ENCODE measurements around the gene ARMH1.

The ARMH1 gene

DNA sequence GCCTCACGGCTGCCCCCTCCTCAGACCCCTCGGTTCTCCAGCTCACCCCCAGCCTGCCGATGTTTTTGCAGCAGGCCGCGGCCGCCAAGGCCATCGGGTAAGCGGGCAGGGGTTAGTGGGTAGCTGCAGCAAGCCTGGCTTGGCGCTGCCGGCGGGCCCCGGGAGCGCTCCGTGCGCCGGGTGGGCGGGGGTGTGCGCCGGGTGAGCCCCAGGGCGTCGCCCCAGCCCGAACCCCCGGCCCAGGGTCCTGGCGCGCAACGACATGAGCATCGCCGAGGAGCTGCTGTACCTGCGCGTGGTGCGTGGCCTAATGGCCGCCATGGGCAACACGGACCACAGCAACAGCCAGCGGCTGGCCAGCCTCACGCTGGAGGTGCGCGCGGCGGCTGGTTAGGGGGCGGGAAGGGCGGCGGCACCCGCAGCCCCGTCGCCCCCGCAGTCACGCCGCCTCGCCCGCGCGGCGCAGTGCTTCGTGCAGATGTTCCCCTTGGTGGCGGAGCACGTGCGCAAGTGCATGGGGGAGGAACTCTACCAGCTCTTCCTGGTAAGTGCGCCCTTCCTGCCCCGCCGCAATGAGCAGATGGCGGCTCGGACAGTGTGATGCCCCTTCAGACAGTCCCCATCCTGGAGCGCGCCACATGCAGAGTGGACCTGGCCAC, 49.9 kb downstream of the ARMH1 start:
- H2AFZ ChIP-seq (ENCODE audit: low read depth, low read length) = no peak overlapping the region
- no peak overlapping the region for H3K4me2 ChIP-seq (ENCODE audit: insufficient read depth, low read length)
- DNase-seq = no peak
- peaks cover 8% of the 10 kb centered on the region; the same call in 1 of the 2 replicates for H3K4me1 ChIP-seq (ENCODE audit: insufficient read depth, low read length)
- H3K4me3 ChIP-seq (ENCODE audit: low read depth in 1 of 2, low read length in 2 of 2) = no peak overlapping the region
- H3K36me3 ChIP-seq (ENCODE audit: insufficient read depth, low read length) = no peaks in the 10 kb centered on the region
- H3K9ac ChIP-seq (ENCODE audit: low read depth, low read length) = no peak overlapping the region
- H4K20me1 ChIP-seq (ENCODE audit: insufficient read depth, low read length) = no peaks in the 10 kb centered on the region
- ATAC-seq (ENCODE audit: insufficient read depth, low read depth) = no peak
- TF ChIP-seq CTCF (IDR thresholded peaks at IDR 0.05; ENCODE audit: borderline replicate concordance, extremely low read depth, low read length, poor library complexity, severe bottlenecking) = no peak
- TF ChIP-seq EZH2 (IDR thresholded peaks at IDR 0.05; ENCODE audit: borderline replicate concordance, low read depth, low read length, severe bottlenecking) = no peak
- H3K27ac ChIP-seq (ENCODE audit: low read length) = no peak overlapping the region
- no peaks in the 10 kb centered on the region for H3K79me2 ChIP-seq (ENCODE audit: insufficient read depth, low read length)
- no peaks in the 10 kb centered on the region for H3K27me3 ChIP-seq (ENCODE audit: insufficient read depth, low read length, poor library complexity)
- H3K9me3 ChIP-seq (ENCODE audit: insufficient read depth, low read length, severe bottlenecking) = no peaks in the 10 kb centered on the region

DNA sequence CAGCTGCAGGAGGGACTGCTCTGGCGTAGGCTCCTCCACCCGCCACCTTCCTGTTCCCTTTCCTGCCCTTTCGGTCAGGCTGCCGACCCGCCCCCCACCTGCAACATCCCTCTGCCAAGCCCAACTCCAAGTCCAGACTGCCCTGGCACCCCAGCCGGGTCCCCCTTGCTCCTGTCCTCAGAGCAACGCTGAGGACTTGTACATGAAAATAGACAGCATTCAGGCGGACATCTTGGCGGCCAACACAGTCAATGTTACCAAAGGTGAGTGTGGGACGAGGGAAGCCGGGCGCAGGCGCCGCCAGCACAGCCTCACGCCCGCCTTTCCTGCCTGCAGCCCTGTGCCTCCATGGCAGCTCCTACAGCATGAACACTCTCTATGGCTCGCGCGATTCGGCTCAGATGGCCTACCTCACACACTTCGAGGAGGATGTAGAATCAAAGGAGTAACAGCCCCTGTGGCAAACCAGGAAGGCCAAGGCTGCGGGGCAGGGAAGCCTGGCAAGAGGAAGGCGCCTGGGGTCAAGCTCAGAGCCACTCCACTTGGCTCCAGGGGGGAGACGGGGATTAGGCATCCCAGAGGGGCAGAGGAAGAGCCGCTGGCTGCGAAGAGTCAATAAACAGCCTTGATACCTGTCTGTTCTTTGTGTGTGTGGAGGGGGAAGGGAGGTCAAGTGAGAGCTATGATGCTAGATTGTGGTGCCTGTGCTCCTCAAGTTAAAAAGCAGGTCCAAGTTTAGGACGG, 50.6 kb downstream of the ARMH1 start:
- Histone ChIP-seq H3K9ac (ENCODE audit: low read depth, low read length) (no peak overlapping the region), H3K79me2 (ENCODE audit: insufficient read depth, low read length) (no peaks in the 10 kb centered on the region), H3K4me1 (ENCODE audit: insufficient read depth, low read length) (peaks cover 9% of the 10 kb centered on the region), H3K9me3 (ENCODE audit: insufficient read depth, low read length, severe bottlenecking) (no peaks in the 10 kb centered on the region), H4K20me1 (ENCODE audit: insufficient read depth, low read length) (no peaks in the 10 kb centered on the region), H3K4me2 (ENCODE audit: insufficient read depth, low read length) (no peak overlapping the region), H3K27me3 (ENCODE audit: insufficient read depth, low read length, poor library complexity) (no peaks in the 10 kb centered on the region), H3K27ac (ENCODE audit: low read length) (no peak overlapping the region), H2AFZ (ENCODE audit: low read depth, low read length) (no peak overlapping the region), H3K36me3 (ENCODE audit: insufficient read depth, low read length) (no peaks in the 10 kb centered on the region), H3K4me3 (ENCODE audit: low read depth in 1 of 2, low read length in 2 of 2) (no peak overlapping the region)
- ATAC-seq (ENCODE audit: insufficient read depth, low read depth) (no peak), DNase-seq (no peak)
- TF ChIP-seq CTCF (IDR thresholded peaks at IDR 0.05; ENCODE audit: borderline replicate concordance, extremely low read depth, low read length, poor library complexity, severe bottlenecking) (no peak), EZH2 (IDR thresholded peaks at IDR 0.05; ENCODE audit: borderline replicate concordance, low read depth, low read length, severe bottlenecking) (no peak)

- H2AFZ ChIP-seq (ENCODE audit: low read depth, low read length) = peak within 1 kb of the TSS; percentile 70
- peaks cover 30% of the 10 kb centered on the region for H3K4me1 ChIP-seq (ENCODE audit: insufficient read depth, low read length)
- peak within 1 kb of the TSS in 1 of 2 experiments; percentile 18; a peak in 2 of 4 replicates for H3K4me3 ChIP-seq (ENCODE audit: low read depth in 1 of 2, low read length in 2 of 2)
- ATAC-seq (ENCODE audit: insufficient read depth, low read depth) (peak; percentile 90), DNase-seq (peak; percentile 95)
- no peaks in the 10 kb centered on the region for H4K20me1 ChIP-seq (ENCODE audit: insufficient read depth, low read length)
- H3K36me3 ChIP-seq (ENCODE audit: insufficient read depth, low read length) = no peaks in the 10 kb centered on the region
- no peaks in the 10 kb centered on the region for H3K9me3 ChIP-seq (ENCODE audit: insufficient read depth, low read length, severe bottlenecking)
- peak within 1 kb of the TSS; percentile 53 for H3K9ac ChIP-seq (ENCODE audit: low read depth, low read length)
- H3K4me2 ChIP-seq (ENCODE audit: insufficient read depth, low read length) = peak within 1 kb of the TSS; percentile 41
- H3K27ac ChIP-seq (ENCODE audit: low read length) = peak within 1 kb of the TSS; percentile 83
- H3K27me3 ChIP-seq (ENCODE audit: insufficient read depth, low read length, poor library complexity) = no peaks in the 10 kb centered on the region
- no peaks in the 10 kb centered on the region for H3K79me2 ChIP-seq (ENCODE audit: insufficient read depth, low read length)
- TF ChIP-seq CTCF (IDR thresholded peaks at IDR 0.05; ENCODE audit: borderline replicate concordance, extremely low read depth, low read length, poor library complexity, severe bottlenecking) (peak; percentile 87), EZH2 (IDR thresholded peaks at IDR 0.05; ENCODE audit: borderline replicate concordance, low read depth, low read length, severe bottlenecking) (no peak)
These were observed 56.4 kb downstream of the ARMH1 start, which contains the start of gene RNU5D-1 for GRCh38 chr1:44730741-44731512. RNU5D-1 (minus strand) TSS chr1:44731170.

All from DND-41 (cell line).